GM18868 (cell line): ENCODE measurements around the gene NBEAL1.
A peak's percentile ranks its signal among the peaks of the same experiment; 100 is the strongest.
"Not testable (repeated sequence)": the region's sequence is repeated elsewhere in the genome, so short reads cannot be mapped to it uniquely, and the experiment has no call there.

Source experiments
- ATAC-seq: cut with Tn5 transposase; IDR thresholded peaks from one replicate; pipeline ENCODE4 v1.9.1; 2021; ENCODE audit warnings: mild to moderate bottlenecking, moderate library complexity; ENCODE audit not compliant: unreplicated experiment

Gene NBEAL1

DNA sequence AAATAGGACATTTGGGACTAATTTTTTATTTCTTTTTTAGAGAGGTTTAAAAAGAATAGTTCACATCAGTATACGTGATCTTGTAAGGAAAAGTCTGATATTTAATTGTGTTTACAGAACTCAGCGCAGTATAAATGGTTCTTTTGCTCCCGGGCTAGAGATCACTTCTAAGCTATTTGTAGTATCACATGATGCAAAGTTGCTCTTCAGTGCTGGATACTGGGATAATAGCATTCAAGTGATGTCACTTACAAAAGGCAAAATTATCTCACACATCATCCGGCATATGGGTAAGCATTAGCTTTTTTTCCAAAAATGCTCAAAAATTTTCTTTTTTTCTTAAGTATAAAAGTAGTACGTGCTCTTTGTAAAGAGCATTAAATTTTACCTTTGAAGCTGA lies 186.8 kb downstream of the NBEAL1 start:
- no peak for ATAC-seq

DNA sequence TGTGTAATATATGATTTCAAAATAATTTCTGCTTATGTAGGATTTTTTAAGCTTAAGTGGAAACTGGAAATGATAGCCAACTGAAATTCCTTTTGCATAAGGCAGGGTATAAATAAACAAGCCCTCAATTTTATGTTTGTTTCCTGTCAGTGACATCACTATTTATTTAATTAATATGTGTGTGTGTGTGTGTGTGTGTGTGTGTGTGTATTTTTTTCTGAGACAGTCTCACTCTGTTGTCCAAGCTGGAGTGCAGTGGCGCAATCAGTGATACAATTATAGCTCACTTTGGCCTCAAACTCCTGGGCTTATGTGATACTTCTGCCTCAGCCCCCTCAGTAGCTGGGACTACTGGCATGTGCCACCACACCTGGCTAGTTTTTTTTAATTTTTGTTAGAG lies 194.9 kb downstream of the NBEAL1 start:
- no peak for ATAC-seq

DNA sequence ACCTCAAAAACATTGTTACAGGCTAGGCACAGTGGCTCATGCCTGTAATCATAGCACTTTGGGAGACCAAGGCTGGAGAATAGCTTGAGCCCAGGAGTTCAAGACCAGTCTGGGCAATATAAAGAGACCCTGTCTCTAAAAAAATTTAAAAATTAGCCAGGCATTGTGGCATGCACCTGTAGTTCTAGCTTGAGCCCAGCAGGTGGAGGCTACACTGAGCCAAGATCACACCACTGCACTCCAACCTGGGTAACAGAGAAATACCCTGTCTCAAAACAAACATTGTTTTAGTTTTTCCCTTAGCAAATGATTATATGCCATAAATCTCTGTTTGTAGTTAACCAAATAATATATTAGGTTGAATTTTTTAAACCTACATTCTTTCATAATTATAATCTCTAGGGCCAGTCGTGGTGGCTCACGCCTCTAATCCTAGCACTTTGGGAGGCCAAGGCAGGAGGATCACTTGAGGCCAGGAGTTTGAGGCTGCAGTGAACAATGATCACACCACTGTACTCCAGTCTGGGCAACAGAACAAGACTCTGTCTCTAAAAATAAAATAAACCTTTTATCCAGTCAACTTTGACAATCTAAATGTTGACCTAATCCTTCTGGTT lies 210.9 kb downstream of the NBEAL1 start:
- ATAC-seq, result peak; percentile 62

DNA sequence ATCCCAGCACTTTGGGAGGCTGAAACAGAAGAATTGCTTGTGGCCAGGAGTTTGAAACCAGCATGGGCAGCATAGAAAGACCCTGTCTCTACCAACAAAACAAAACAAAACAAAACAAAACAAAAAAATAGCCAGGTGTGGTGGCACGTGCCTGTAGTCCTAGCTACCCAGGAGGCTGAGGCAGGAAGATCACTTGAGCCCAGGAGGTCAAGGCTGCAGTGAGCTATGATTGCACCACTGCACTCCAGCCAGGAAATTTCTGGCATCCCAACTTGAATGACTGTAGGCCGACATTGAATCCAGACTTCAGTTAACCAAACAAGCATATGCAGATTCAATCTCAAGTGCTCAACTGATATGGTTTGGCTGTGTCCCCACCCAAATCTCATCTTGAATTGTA lies 215.0 kb downstream of the NBEAL1 start:
- ATAC-seq, result not testable (repeated sequence)

DNA sequence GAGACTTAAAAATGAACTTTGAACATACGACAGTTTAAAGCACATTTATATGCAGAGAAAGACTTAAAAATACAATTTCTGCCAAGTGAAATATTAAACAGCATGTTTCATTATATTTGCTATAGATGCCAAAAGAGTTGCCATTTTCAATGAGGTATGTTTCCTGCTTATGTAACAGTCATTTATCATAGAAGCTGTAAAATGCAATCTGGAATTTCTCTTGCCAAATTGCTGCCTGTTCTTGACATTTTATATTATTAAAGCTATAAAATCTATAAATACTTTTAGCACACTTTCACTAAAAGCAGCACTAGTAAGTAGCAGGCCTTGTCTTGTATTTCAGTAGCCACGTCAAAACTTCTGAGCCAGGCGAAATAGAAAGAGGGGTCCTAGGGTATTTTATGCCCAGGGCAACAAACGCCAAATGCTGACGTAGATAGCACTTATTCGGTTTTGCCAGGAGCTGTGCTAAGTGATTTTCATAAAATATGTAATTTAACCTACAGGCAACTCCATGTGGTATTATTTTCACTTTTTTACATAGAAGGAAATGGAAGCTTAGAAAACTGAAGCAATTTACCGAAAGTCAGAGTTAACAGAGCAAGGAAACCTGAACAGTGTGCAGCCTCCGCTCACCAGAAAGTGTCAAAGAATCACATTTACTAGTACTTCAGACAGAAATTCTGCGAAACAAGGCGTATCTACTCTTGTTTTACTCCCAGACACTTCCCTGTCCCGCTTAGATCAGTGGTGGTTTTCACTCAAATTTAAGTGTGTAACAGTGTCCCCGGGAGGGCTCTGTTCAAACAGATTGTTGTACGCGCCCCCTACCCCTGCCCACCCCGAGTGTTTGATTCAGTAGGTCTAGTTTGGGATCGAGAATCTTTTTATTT lies 222.9 kb downstream of the NBEAL1 start:
- ATAC-seq, result no peak

DNA sequence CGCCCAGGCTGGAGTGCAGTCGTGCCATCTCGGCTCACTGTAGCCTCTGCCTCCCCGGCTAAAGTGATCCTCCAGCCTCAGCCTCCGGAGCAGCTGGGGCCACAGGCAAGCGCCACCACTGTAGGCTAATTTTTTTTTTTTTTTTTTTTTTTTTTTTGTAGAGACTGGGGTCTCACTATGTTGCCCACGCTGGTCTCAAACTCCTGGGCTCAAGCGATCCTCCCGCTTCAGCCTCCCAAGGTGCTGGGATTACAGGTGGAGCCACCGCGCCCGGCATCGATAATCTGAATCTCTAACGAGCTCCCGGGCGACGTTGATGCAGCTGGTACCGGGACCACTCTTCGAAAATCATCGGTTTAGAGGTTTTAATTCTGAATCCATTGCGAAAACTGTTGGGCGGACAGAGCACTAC lies 223.6 kb downstream of the NBEAL1 start:
- no peak for ATAC-seq

DNA sequence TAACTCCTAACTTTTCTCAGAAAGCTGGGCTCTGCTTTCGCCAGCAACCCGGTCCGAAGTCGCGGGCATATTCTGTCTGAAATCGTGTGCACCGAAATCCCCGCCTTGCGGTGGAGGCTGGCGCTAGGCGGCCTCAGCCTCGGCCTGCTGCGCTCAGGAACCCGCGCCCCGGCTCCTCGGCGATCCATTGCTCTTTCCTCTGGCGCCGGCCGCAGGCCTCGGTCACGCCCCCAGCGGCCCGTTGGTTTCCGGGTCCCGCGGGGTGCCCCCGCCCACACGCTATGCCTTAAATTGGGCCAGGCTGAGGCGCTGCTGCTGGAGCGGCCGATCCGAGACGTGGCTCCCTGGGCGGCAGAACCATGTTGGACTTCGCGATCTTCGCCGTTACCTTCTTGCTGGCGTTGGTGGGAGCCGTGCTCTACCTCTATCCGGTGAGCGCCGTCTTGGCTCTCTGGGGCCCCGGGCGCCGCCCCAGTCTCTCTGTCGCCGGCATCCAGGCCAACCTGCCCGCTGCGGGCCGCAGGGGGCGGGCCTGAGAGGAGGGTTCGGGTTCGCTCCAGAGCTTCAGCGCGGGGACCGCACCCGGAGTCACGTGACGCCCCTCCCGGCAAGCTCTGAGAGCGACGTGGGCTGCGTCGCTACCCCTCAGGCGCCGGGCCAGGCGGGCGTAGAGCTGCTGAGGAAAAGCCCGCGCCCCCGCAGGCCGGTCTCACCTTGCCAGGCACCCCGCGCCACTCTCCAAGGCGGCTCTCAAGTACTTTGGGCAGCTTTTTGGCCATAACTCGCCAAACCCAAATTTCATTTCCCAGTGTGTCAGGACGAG lies 224.2 kb downstream of the NBEAL1 start, which contains the start of gene CYP20A1:
Gene CYP20A1 (plus strand): TSS at position 315 of the 823 bp plus-strand sequence. CDS start 45 bp downstream, at position 360.
- peak; percentile 90 for ATAC-seq

DNA sequence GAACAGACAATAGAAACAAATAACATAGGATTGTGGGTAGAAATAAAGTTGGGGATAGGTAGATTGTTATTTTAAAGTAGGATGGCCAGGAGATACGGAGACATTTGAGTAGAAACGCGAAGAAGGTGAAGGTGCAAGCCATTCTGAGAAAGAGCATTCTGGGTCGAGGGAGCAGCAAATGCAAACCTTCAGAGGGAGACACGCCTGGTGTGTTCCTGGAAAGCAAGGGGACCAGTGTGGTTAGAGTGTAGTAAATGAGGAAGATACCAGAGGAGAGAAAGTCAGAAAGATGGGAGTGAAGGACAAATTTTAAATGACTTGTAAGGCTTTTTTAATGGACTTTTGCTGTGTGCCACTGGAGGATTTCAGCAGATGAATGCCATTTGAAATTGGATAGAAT lies 225.8 kb downstream of the NBEAL1 start:
- ATAC-seq, result no peak

DNA sequence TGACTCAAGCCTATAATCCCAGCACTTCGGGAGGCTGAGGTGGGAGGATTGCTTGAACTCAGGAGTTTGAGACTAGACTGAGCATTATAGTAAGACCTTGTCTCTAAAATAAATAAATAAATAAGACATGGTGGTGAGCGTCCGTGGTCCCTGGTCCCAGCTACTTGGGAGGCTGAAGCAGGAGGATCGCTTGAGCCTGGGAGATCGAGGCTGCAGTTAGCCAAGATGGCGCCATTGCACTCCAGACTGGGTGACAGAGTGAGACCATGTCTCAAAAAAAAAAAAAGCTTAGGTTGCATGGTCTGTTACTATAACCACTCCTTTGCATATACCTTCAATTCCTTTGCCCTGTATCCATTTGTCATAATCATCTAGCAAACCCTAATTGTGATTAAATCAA lies 227.8 kb downstream of the NBEAL1 start:
- ATAC-seq, result no peak

DNA sequence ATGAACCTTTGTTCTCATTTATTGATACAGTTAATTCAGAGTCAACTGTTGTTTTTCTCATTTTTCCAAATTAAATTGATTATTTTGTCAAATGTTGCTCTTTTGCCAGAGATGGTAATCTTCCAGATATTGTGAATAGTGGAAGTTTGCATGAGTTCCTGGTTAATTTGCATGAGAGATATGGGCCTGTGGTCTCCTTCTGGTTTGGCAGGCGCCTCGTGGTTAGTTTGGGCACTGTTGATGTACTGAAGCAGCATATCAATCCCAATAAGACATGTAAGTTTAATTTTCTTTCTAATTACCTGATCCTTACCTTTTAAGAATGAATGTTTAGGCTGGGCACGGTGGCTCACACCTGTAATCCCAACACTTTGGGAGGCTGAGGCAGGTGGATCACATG lies 232.0 kb downstream of the NBEAL1 start:
- ATAC-seq, result no peak

DNA sequence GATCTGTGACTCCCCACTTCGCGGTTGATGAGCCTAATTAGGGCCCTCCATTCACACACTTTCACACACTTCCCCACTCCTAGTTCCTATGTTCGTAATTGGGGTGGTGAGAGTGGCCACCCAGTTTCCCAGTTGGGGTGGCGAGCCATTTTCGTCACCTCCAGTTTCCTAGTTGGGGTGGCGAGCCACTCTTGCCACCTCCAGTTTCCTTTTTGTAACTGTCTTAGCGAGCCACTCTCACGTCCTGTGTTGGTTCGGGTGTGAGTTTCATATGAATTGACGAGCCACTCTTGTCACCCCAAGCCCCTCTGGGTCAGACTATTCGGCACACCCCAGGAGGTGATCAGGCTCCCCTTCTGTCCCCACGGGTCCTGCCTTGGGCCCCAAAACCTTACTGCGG lies 238.1 kb downstream of the NBEAL1 start:
- ATAC-seq, result no peak

DNA sequence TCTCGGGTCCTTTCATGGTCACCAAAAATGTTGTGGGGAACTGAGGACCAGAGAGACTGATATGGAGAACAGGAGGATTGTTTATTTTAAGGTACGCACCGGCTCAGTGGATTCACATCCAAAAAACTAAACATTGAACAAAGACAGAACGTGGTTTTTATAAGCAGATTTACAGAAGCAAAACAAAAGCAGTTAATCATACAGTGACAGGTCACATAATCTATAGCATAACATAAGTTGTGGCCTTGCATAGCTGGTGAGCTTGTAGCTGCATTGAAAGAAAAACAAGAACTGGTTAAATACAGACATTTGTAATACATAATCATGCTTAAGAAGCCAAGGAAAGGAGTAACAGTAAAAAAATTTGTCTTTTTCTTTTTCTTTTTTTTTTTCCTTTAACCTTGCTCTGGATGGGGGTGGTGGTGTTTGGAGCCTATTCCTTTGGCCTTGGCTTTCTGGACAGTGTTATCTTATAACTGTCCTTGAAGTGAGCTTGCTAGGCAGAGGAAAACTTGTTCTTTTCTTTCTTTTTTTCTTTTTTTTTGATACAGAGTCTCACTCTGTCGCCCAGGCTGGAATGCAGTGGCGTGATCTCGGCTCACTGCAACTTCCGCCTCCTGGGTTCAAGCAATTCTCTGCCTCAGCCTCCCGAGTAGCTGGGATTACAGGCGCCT lies 238.9 kb downstream of the NBEAL1 start:
- not testable (repeated sequence) for ATAC-seq

DNA sequence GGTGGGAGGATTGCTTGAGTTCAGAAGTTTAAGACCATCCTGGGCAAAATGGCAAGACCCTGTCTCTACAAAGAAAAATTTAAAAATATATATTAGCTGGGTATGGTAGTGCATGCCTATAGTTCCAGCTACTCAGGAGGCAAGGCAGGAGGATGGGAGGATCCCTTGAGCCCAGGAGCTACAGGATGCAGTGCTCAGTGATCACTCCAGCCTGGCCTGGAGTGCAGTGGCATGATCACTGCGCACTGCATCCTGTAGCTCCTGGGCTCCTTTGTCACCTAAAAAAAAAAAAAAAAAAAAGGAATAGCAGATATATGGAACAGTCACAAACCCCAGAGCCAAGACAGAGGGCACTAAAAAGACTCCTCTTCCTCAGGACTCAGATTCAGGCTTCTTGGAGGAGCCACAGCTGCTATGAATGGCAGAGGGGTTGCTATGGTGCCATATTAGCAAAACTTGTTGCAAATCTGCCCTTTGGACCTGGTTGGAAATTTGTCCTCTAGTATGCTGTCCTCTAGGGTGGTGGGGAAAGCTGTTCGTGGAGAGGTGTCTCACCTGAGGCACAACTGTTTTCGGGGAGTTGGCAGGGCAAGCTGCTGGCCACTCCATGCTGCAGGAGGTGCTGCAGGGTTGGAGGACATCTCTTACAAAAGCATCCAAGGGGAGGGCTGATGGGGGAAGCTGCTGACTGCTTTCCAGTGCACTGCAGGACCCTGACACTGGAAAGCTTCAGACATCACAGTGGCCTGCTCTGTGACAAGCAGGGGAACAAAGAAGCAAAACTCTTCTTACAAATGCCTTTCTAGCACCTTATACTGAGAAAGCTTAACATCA lies 246.9 kb downstream of the NBEAL1 start:
- no peak for ATAC-seq
